Transverse colon (tissue), 4 donors: Measurements from ENCODE around the gene NKG7. TPM values are rescaled to one million over a fixed set of nuclear protein-coding genes. Genes with fewer than 3 reads are reported as not detected.

Experiments used
- DNase-seq: peaks from one replicate; pipeline ENCODE4 v3.0.0-alpha.2; 2019
- H3K27ac ChIP-seq, 4 donors: fragments of 200-600 bp; sonication (generic); 2 replicates each; pipeline ENCODE4 v1.5.1; 2016 to 2018; ENCODE audit warnings: inconsistent platforms in 4 of 4
- H3K27me3 ChIP-seq: fragments of 200-600 bp; sonication (generic); 2 replicates; pipeline ENCODE4 v1.5.1; 2017; ENCODE audit warnings: inconsistent platforms
- H3K36me3 ChIP-seq, 4 donors: fragments of 200-600 bp; sonication (generic); 2 replicates each; pipeline ENCODE4 v1.5.1; 2017 to 2019; ENCODE audit warnings: inconsistent platforms in 4 of 4
- H3K4me1 ChIP-seq, 4 donors: fragments of 200-600 bp; sonication (generic); 2 replicates each; pipeline ENCODE4 v1.5.1; 2017 to 2020; ENCODE audit warnings: inconsistent platforms in 4 of 4
- H3K4me3 ChIP-seq, 4 donors: fragments of 200-600 bp; sonication (generic); 1 replicate in 1 of 4; 2 replicates in 3 of 4; pipeline versions ENCODE4 v1.5.1 to v1.6.1; 2017 to 2019; ENCODE audit warnings: inconsistent platforms in 4 of 4
- H3K9me3 ChIP-seq, 2 donors: fragments of 200-600 bp; sonication (generic); 2 replicates each; pipeline ENCODE4 v1.5.1; 2017 to 2019; ENCODE audit warnings: inconsistent platforms in 2 of 2
- CTCF ChIP-seq, 5 experiments: fragments of 200-600 bp in 3 of 5; fragments of 450-650 bp in 2 of 5; sonication (generic) in 3 of 5; IDR thresholded peaks; 1 replicate in 2 of 5; 2 replicates in 3 of 5; pipeline ENCODE4 v1.5.1; 2016 to 2017; ENCODE audit warnings: antibody characterized with exemption in 5 of 5, inconsistent platforms in 3 of 5, mild to moderate bottlenecking in 2 of 5, moderate library complexity in 1 of 5
- EP300 ChIP-seq: sonication (generic); formaldehyde crosslinking; IDR thresholded peaks from one replicate; pipeline ENCODE4 v1.6.1; 2017; ENCODE audit warnings: antibody characterized with exemption, low read depth
- POLR2A ChIP-seq: fragments of 450-650 bp; IDR thresholded peaks from one replicate; pipeline ENCODE4 v1.6.1; 2016; ENCODE audit warnings: antibody characterized with exemption, mild to moderate bottlenecking, moderate library complexity
- POLR2AphosphoS5 ChIP-seq, 3 donors: sonication (generic); formaldehyde crosslinking; IDR thresholded peaks; one replicate each; pipeline ENCODE4 v1.6.1; 2016; ENCODE audit warnings: antibody characterized with exemption in 3 of 3
- WGBS, 2 donors: methylation state at CpG; one replicate each; pipeline ENCODE4 v1.1.5; 2018; ENCODE audit warnings: low coverage in 1 of 2; 5-methylcytosine and 5-hydroxymethylcytosine counted together
- in situ Hi-C, 4 donors: fragments of 200-750 bp; cut with MboI; loops; one replicate each; pipeline versions ENCODE4 v1.15.0 to v1.15.1; 2017; ENCODE audit warnings: low sequenced_read_pairs in 3 of 4, low pct_ligation_motif_present in 1 of 4, low pct_unique_long_range_greater_than_20kb in 1 of 4
- intact Hi-C: fragments of 100-400 bp; cut with DNase I; formaldehyde crosslinking; loops from one replicate; pipeline ENCODE4 v1.15.1; 2023; ENCODE audit warnings: low total_unique reads
- total RNA-seq, 4 donors: library from RNA; depleted of rRNA; stranded (reverse); fragments of >200 nt; gene quantifications; one replicate each; pipeline ENCODE4 v1.1.0, GENCODE V29; 2016

NKG7 gene
- total RNA-seq, 4 donors from 2014 or later, result 1.6 to 3.0 TPM; not detected in 2

GRCh38 chr19:51339687-51340656 is 32.5 kb downstream of the NKG7 start:
- peak overlapping the region; percentile 80 to 93 (median 84) for H3K27ac ChIP-seq
- no peaks in the 10 kb centered on the region for H3K9me3 ChIP-seq
- H3K36me3 ChIP-seq, result no peaks in the 10 kb centered on the region
- H3K4me3 ChIP-seq, result peak overlapping the region; percentile 44 to 77 (median 60)
- peaks cover 0 to 18% (median 12%) of the 10 kb centered on the region in 4 donors for H3K4me1 ChIP-seq
- no peak for TF ChIP-seq EP300
- no peak for TF ChIP-seq POLR2A
- TF ChIP-seq CTCF (IDR thresholded peaks at IDR 0.05), result peak; percentile 15 to 45 (median 33)
- peak; percentile 69 to 80 (median 78) for TF ChIP-seq POLR2AphosphoS5 (IDR thresholded peaks at IDR 0.05)
- DNase-seq, result peak; percentile 99
- 0 to 1% methylated on average over 4 to 93 of the region's 107 CpGs for WGBS, 2 donors
- in situ Hi-C loops, result loop anchor here in 2 of 4 donors (10.0 to 25.0 kb wide), 2 partner anchors 85 to 97 kb away; no protein-coding TSS in a partner anchor
- no peaks in the 10 kb centered on the region for H3K27me3 ChIP-seq
- intact Hi-C loops, result loop anchor here (5.0 to 10.0 kb wide), 2 partner anchors 85 to 102 kb away; no protein-coding TSS in a partner anchor

GRCh38 chr19:51339313-51339686 is 33.2 kb downstream of the NKG7 start:
- WGBS, 2 donors, result 0 to 2% methylated on average over 10 of the region's 10 CpGs
- H3K9me3 ChIP-seq, result no peaks in the 10 kb centered on the region
- intact Hi-C loops, result loop anchor here (5.0 to 10.0 kb wide), 2 partner anchors 86 to 103 kb away; no protein-coding TSS in a partner anchor
- H3K4me3 ChIP-seq, result peak overlapping the region; percentile 24 to 77 (median 50)
- H3K27me3 ChIP-seq, result no peaks in the 10 kb centered on the region
- H3K36me3 ChIP-seq, result no peaks in the 10 kb centered on the region
- peak overlapping the region; percentile 80 to 93 (median 84) for H3K27ac ChIP-seq
- in situ Hi-C loops, result loop anchor here in 2 of 4 donors (10.0 to 25.0 kb wide), 2 partner anchors 86 to 98 kb away; no protein-coding TSS in a partner anchor
- no peak for DNase-seq
- no peak for TF ChIP-seq POLR2AphosphoS5 (IDR thresholded peaks at IDR 0.05)
- TF ChIP-seq EP300, result no peak
- no peak for TF ChIP-seq POLR2A
- TF ChIP-seq CTCF (IDR thresholded peaks at IDR 0.05), result no peak
- peaks cover 0 to 18% (median 12%) of the 10 kb centered on the region in 4 donors for H3K4me1 ChIP-seq

- Histone ChIP-seq H3K4me1 (peaks cover 0 to 18% (median 12%) of the 10 kb centered on the region in 4 donors), H3K27me3 (no peaks in the 10 kb centered on the region), H3K4me3 (peak overlapping the region; percentile 24 to 77 (median 50)), H3K27ac (peak overlapping the region; percentile 80 to 93 (median 84)), H3K9me3 (no peaks in the 10 kb centered on the region), H3K36me3 (no peaks in the 10 kb centered on the region)
- whole genome bisulfite sequencing, 2 donors, result 4 to 7% methylated on average over 14 to 29 of the region's 43 CpGs
- intact Hi-C loops, result loop anchor here (5.0 to 10.0 kb wide), 2 partner anchors 86 to 104 kb away; no protein-coding TSS in a partner anchor
- in situ Hi-C loops, result loop anchor here in 2 of 4 donors (10.0 to 25.0 kb wide), 2 partner anchors 86 to 99 kb away; no protein-coding TSS in a partner anchor
- peak; percentile 90 for DNase-seq
- no peak for TF ChIP-seq POLR2A
- TF ChIP-seq EP300, result no peak
- TF ChIP-seq CTCF (IDR thresholded peaks at IDR 0.05), result peak; percentile 90 to 96 (median 92)
- TF ChIP-seq POLR2AphosphoS5 (IDR thresholded peaks at IDR 0.05), result no peak
These were observed 33.7 kb downstream of the NKG7 start for GRCh38 chr19:51338563-51339312.
